ENCODE data around the gene ZHX3. TPM values are rescaled to one million over a fixed set of nuclear protein-coding genes. Genes with fewer than 3 reads are reported as not detected.

ZHX3 gene
- total RNA-seq, 6 experiments from 2014 or later = 17.6 to 47.4 (median 26.2) TPM

- DNase-seq = no peak
Measured at GRCh38 chr20:41140226-41141133, 177.1 kb downstream of the ZHX3 start.

GRCh38 chr20:41139227-41140093 lies 178.1 kb downstream of the ZHX3 start:
- H3K27ac ChIP-seq = peak overlapping the region in 1 of 3 donors; percentile 90
- intact Hi-C loops (cut with DNase I) = no loop called here
- 57% methylated on average over 4 of the region's 5 CpGs for whole genome bisulfite sequencing (ENCODE audit: insufficient coverage, low coverage, low lambda C conversion rate, missing lambda C conversion rate)

More at GRCh38 chr20:41140226-41141133, 177.1 kb downstream of the ZHX3 start:
- Histone ChIP-seq H3K36me3 (no peaks in the 10 kb centered on the region), H3K27ac (peak overlapping the region; percentile 2 to 53 (median 40)), H3K4me3 (no peak overlapping the region), H3K27me3 (no peaks in the 10 kb centered on the region), H3K9me3 (no peaks in the 10 kb centered on the region), H3K4me1 (peaks cover 0 to 14% (median 0%) of the 10 kb centered on the region in 4 donors)
- WGBS (ENCODE audit: insufficient coverage, low coverage, low lambda C conversion rate, missing lambda C conversion rate) = 73% methylated on average over 8 of the region's 10 CpGs
- no peak for TF ChIP-seq CTCF (IDR thresholded peaks at IDR 0.05)
- no peak for TF ChIP-seq POLR2A (IDR thresholded peaks at IDR 0.05)
- ATAC-seq = no peak
- intact Hi-C loops (cut with DNase I) = no loop called here

GRCh38 chr20:41138475-41139226 lies 178.9 kb downstream of the ZHX3 start:
- Histone ChIP-seq H3K36me3 (no peaks in the 10 kb centered on the region), H3K27me3 (no peaks in the 10 kb centered on the region), H3K4me3 (peak overlapping the region; percentile 80 to 90 (median 90)), H3K9me3 (no peaks in the 10 kb centered on the region), H3K4me1 (peaks cover 0 to 14% (median 0%) of the 10 kb centered on the region in 4 donors), H3K27ac (peak overlapping the region; percentile 67 to 90 (median 69))
- 52% methylated on average over 9 of the region's 12 CpGs for WGBS (ENCODE audit: insufficient coverage, low coverage, low lambda C conversion rate, missing lambda C conversion rate)
- ATAC-seq (no peak), DNase-seq (no peak)
- TF ChIP-seq CTCF (IDR thresholded peaks at IDR 0.05) (no peak), POLR2A (IDR thresholded peaks at IDR 0.05) (no peak)
- intact Hi-C loops (cut with DNase I) = no loop called here

More at GRCh38 chr20:41139227-41140093, 178.1 kb downstream of the ZHX3 start:
- Histone ChIP-seq H3K9me3 (no peaks in the 10 kb centered on the region), H3K27me3 (no peaks in the 10 kb centered on the region), H3K36me3 (no peaks in the 10 kb centered on the region), H3K4me1 (peaks cover 0 to 14% (median 0%) of the 10 kb centered on the region in 4 donors), H3K4me3 (peak overlapping the region in 2 of 3 donors; percentile 90)
- ATAC-seq (no peak), DNase-seq (no peak)
- TF ChIP-seq POLR2A (IDR thresholded peaks at IDR 0.05) = no peak
- no peak for TF ChIP-seq CTCF (IDR thresholded peaks at IDR 0.05)

Data from right lobe of liver (tissue), 6 donors.